SK-N-MC (cell line): ENCODE data around the gene ZNF324B.

Experiments
- EZH2 ChIP-seq: fragments of 200-600 bp; sonication (generic); IDR thresholded peaks from one replicate; pipeline ENCODE4 v1.6.1; 2017; ENCODE audit warnings: antibody characterized with exemption
- FOXP2 ChIP-seq: optimal IDR thresholded peaks from 2 replicates; pipeline ENCODE3; 2011; ENCODE audit warnings: mild to moderate bottlenecking, moderate library complexity; ENCODE audit not compliant: insufficient read depth; ENCODE audit errors: extremely low read length, control extremely low read depth
- POLR2AphosphoS5 ChIP-seq: IDR thresholded peaks from 2 replicates; pipeline ENCODE4 v1.6.1; 2012; ENCODE audit warnings: mild to moderate bottlenecking, low read depth, low read length, borderline replicate concordance

GRCh38 chr19:58492265-58492664 lies 40.8 kb downstream of the ZNF324B start:
- no peak for TF ChIP-seq POLR2AphosphoS5
- no peak for TF ChIP-seq EZH2
- no peak for TF ChIP-seq FOXP2
